Measurements from ENCODE around the gene SLC35F4.

- TF ChIP-seq POLR2AphosphoS5 (IDR thresholded peaks at IDR 0.05) (no peak), CTCF (IDR thresholded peaks at IDR 0.05; ENCODE audit: poor library complexity, severe bottlenecking) (no peak), EZH2 (IDR thresholded peaks at IDR 0.05; ENCODE audit: borderline replicate concordance, insufficient read depth, low read length, poor library complexity, severe bottlenecking) (no peak)
These were observed 118.9 kb downstream of the SLC35F4 start for GRCh38 chr14:57747036-57747435.

Data from neural cell (in vitro differentiated cells).